HG02610 (cell line): ENCODE data around the gene PRPF40A.
A peak's percentile ranks its signal among the peaks of the same experiment; 100 is the strongest.
"Not testable (repeated sequence)": the region's sequence is repeated elsewhere in the genome, so short reads cannot be mapped to it uniquely, and the experiment has no call there.

ENCODE experiments used
- ATAC-seq: cut with Tn5 transposase; IDR thresholded peaks from one replicate; pipeline ENCODE4 v1.9.1; 2021; ENCODE audit warnings: mild to moderate bottlenecking, moderate library complexity; ENCODE audit not compliant: unreplicated experiment

PRPF40A gene

GRCh38 chr2:152717228-152718075 lies at the start of gene PRPF40A:
PRPF40A (minus strand) TSS chr2:152717461; CDS start chr2:152717439, 22 bp downstream.
- ATAC-seq, result peak; percentile 73

- ATAC-seq, result no peak
Measured at GRCh38 chr2:152766928-152767327, 49.7 kb upstream of the PRPF40A start.

- ATAC-seq, result no peak
Measured at GRCh38 chr2:152763651-152764050, 46.4 kb upstream of the PRPF40A start.

- ATAC-seq, result not testable (repeated sequence)
Measured at GRCh38 chr2:152763208-152763607, 45.9 kb upstream of the PRPF40A start.

GRCh38 chr2:152762202-152762601 lies 44.9 kb upstream of the PRPF40A start:
- ATAC-seq, result no peak

- no peak for ATAC-seq
Measured at GRCh38 chr2:152761214-152761613, 44.0 kb upstream of the PRPF40A start.

GRCh38 chr2:152759290-152760072 lies 42.2 kb upstream of the PRPF40A start:
- ATAC-seq, result peak; percentile 45

GRCh38 chr2:152755029-152755428 lies 37.8 kb upstream of the PRPF40A start:
- ATAC-seq, result no peak

- not testable (repeated sequence) for ATAC-seq
Measured at GRCh38 chr2:152747751-152748150, 30.5 kb upstream of the PRPF40A start.

GRCh38 chr2:152743002-152743401 lies 25.7 kb upstream of the PRPF40A start:
- ATAC-seq, result peak; percentile 76

GRCh38 chr2:152740743-152741328 lies 23.6 kb upstream of the PRPF40A start:
- peak; percentile 84 for ATAC-seq

- not testable (repeated sequence) for ATAC-seq
Measured at GRCh38 chr2:152739705-152740104, 22.4 kb upstream of the PRPF40A start.

- ATAC-seq, result no peak
Measured at GRCh38 chr2:152738438-152738837, 21.2 kb upstream of the PRPF40A start.

GRCh38 chr2:152737509-152737908 lies 20.2 kb upstream of the PRPF40A start:
- not testable (repeated sequence) for ATAC-seq

GRCh38 chr2:152730591-152731333 lies 13.5 kb upstream of the PRPF40A start:
- ATAC-seq, result peak; percentile 81

GRCh38 chr2:152729844-152730243 lies 12.6 kb upstream of the PRPF40A start:
- ATAC-seq, result no peak

- ATAC-seq, result no peak
Measured at GRCh38 chr2:152723918-152724317, 6.7 kb upstream of the PRPF40A start.

- ATAC-seq, result not testable (repeated sequence)
Measured at GRCh38 chr2:152722639-152723038, 5.4 kb upstream of the PRPF40A start.

GRCh38 chr2:152720794-152721193 lies 3.5 kb upstream of the PRPF40A start:
- ATAC-seq, result no peak

- ATAC-seq, result peak; percentile 14
Measured at GRCh38 chr2:152718909-152719645, 1.8 kb upstream of the PRPF40A start.
